ENCODE results near the gene ZNF408.

Gene ZNF408

GRCh38 chr11:46676436-46677158 is 24.2 kb upstream of the ZNF408 start:
- peak; percentile 14 for DNase-seq

- DNase-seq = no peak
Observed at GRCh38 chr11:46677169-46677568, 23.7 kb upstream of the ZNF408 start.

- DNase-seq = no peak
Observed at GRCh38 chr11:46677991-46678740, 22.7 kb upstream of the ZNF408 start.

- DNase-seq = no peak
Observed at GRCh38 chr11:46678741-46679130, 22.1 kb upstream of the ZNF408 start.

- no peak for DNase-seq
Observed at GRCh38 chr11:46679241-46680163, 21.3 kb upstream of the ZNF408 start.

- no peak for DNase-seq
Observed at GRCh38 chr11:46680164-46680760, 20.6 kb upstream of the ZNF408 start.

- no peak for DNase-seq
Observed at GRCh38 chr11:46680815-46681214, 20.0 kb upstream of the ZNF408 start.

- no peak for DNase-seq
Observed at GRCh38 chr11:46681814-46682213, 19.0 kb upstream of the ZNF408 start.

- no peak for DNase-seq
Observed at GRCh38 chr11:46682773-46683752, 17.8 kb upstream of the ZNF408 start.

GRCh38 chr11:46684367-46684766 is 16.5 kb upstream of the ZNF408 start:
- no peak for DNase-seq

GRCh38 chr11:46686886-46687795 is 13.7 kb upstream of the ZNF408 start:
- DNase-seq = no peak

- no peak for DNase-seq
Observed at GRCh38 chr11:46690702-46691101, 10.1 kb upstream of the ZNF408 start.

GRCh38 chr11:46692450-46692849 is 8.4 kb upstream of the ZNF408 start:
- no peak for DNase-seq

GRCh38 chr11:46693597-46694012 is 7.2 kb upstream of the ZNF408 start:
- DNase-seq = no peak

- no peak for DNase-seq
Observed at GRCh38 chr11:46694072-46694471, 6.8 kb upstream of the ZNF408 start.

- DNase-seq = no peak
Observed at GRCh38 chr11:46694607-46695006, 6.2 kb upstream of the ZNF408 start.

GRCh38 chr11:46695345-46696211 is 5.3 kb upstream of the ZNF408 start:
- no peak for DNase-seq

- no peak for DNase-seq
Observed at GRCh38 chr11:46696212-46696558, 4.6 kb upstream of the ZNF408 start.

GRCh38 chr11:46697303-46697702 is 3.5 kb upstream of the ZNF408 start:
- DNase-seq = no peak

- DNase-seq = no peak
Observed at GRCh38 chr11:46697723-46698122, 3.1 kb upstream of the ZNF408 start.

Data from CD4-positive, alpha-beta T cell treated with Interleukin-17A for 1 hour (primary cell).